Measurements from ENCODE around the gene LRRC3C. TPM values are rescaled to one million over a fixed set of nuclear protein-coding genes. Genes with fewer than 3 reads are reported as not detected.

The LRRC3C gene
- total RNA-seq, 1 experiment from 2014 or later: not detected

GRCh38 chr17:39908789-39909352 lies 18.7 kb upstream of the LRRC3C start:
- Histone ChIP-seq H3K9me3 (ENCODE audit: low read depth, low read length, poor library complexity, severe bottlenecking) (no peaks in the 10 kb centered on the region), H3K27me3 (replicated peaks; ENCODE audit: insufficient read depth, low read depth, low read length, poor library complexity) (no peaks in the 10 kb centered on the region), H3K27ac (ENCODE audit: low read depth, low read length, poor library complexity, severe bottlenecking) (no peak overlapping the region), H3K36me3 (ENCODE audit: insufficient read depth, low read length, poor library complexity, severe bottlenecking) (no peaks in the 10 kb centered on the region), H3K4me1 (ENCODE audit: insufficient read depth, low read length, poor library complexity, severe bottlenecking) (no peaks in the 10 kb centered on the region), H3K4me3 (ENCODE audit: low read depth, low read length, poor library complexity, severe bottlenecking) (no peak overlapping the region)
- intact Hi-C loops (cut with micrococcal nuclease; ENCODE audit: unreplicated experiment): no loop called here
- BruUV-seq (replicated peaks): no TSS peak
- ChIA-PET POLR2A (ENCODE audit: low non-redundant PET) (no interaction called here), CTCF (no interaction called here)
- TF ChIP-seq CTCF (conservative IDR thresholded peaks at IDR 0.05; ENCODE audit: low read depth, low read length) (no peak), EZH2 (IDR thresholded peaks at IDR 0.05; ENCODE audit: borderline replicate concordance, low read depth, low read length, poor library complexity, severe bottlenecking) (no peak)
- DNase-seq (ENCODE audit: low spot score): no peak

DNA sequence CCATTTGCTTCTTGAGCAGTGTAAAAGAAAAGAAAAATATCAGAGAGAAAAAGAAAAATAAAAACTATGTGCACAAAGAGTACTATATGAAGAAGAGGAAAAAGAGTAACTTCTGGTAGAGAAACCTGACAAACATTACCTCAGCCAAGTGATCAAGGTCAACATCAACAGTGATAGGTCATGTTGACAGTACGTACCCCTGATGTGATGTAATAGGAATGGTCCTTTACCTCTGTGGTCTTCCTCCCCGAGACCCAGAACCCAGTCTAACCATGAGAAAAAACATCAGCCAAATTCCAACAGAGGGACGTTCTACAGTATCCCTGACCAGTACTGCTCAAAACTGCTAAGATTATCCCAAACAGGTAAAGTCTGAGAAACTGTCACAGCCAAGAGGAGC lies 13.5 kb upstream of the LRRC3C start:
- TF ChIP-seq EZH2 (IDR thresholded peaks at IDR 0.05; ENCODE audit: borderline replicate concordance, low read depth, low read length, poor library complexity, severe bottlenecking) (no peak), CTCF (conservative IDR thresholded peaks at IDR 0.05; ENCODE audit: low read depth, low read length) (no peak)
- intact Hi-C loops (cut with micrococcal nuclease; ENCODE audit: unreplicated experiment): no loop called here
- BruUV-seq (replicated peaks): no TSS peak
- H3K27ac ChIP-seq (ENCODE audit: low read depth, low read length, poor library complexity, severe bottlenecking): no peak overlapping the region
- POLR2A ChIA-PET (ENCODE audit: low non-redundant PET): no interaction called here
- DNase-seq (ENCODE audit: low spot score): no peak
- H3K27me3 ChIP-seq (replicated peaks; ENCODE audit: insufficient read depth, low read depth, low read length, poor library complexity): no peaks in the 10 kb centered on the region
- no peak overlapping the region for H3K4me3 ChIP-seq (ENCODE audit: low read depth, low read length, poor library complexity, severe bottlenecking)
- CTCF ChIA-PET: no interaction called here
- H3K36me3 ChIP-seq (ENCODE audit: insufficient read depth, low read length, poor library complexity, severe bottlenecking): no peaks in the 10 kb centered on the region
- H3K4me1 ChIP-seq (ENCODE audit: insufficient read depth, low read length, poor library complexity, severe bottlenecking): no peaks in the 10 kb centered on the region
- no peaks in the 10 kb centered on the region for H3K9me3 ChIP-seq (ENCODE audit: low read depth, low read length, poor library complexity, severe bottlenecking)

DNA sequence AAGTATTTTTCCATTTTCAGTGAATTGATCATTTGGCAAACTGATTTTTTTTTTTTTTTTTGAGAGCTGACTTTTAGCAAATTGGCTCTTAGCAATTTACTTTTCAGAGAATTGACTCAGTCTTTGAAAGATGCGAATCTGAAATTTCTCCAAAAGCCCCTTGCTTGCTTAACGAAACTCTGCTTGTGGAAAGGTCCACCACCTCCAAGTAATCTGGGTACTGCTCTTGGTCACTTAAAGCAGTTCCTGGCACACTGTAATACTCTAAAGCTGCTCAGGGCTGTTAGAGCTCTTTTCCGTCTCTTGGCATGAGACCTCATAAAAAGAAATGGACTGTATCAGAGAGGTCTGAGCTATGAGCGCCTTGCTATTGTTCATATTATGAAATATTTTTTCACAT lies 12.0 kb upstream of the LRRC3C start:
- CTCF ChIA-PET: no interaction called here
- no peaks in the 10 kb centered on the region for H3K27me3 ChIP-seq (replicated peaks; ENCODE audit: insufficient read depth, low read depth, low read length, poor library complexity)
- no peak overlapping the region for H3K27ac ChIP-seq (ENCODE audit: low read depth, low read length, poor library complexity, severe bottlenecking)
- no peaks in the 10 kb centered on the region for H3K4me1 ChIP-seq (ENCODE audit: insufficient read depth, low read length, poor library complexity, severe bottlenecking)
- no peak overlapping the region for H3K4me3 ChIP-seq (ENCODE audit: low read depth, low read length, poor library complexity, severe bottlenecking)
- no TSS peak for BruUV-seq (replicated peaks)
- no peak for DNase-seq (ENCODE audit: low spot score)
- POLR2A ChIA-PET (ENCODE audit: low non-redundant PET): no interaction called here
- no peaks in the 10 kb centered on the region for H3K9me3 ChIP-seq (ENCODE audit: low read depth, low read length, poor library complexity, severe bottlenecking)
- no peaks in the 10 kb centered on the region for H3K36me3 ChIP-seq (ENCODE audit: insufficient read depth, low read length, poor library complexity, severe bottlenecking)
- no peak for TF ChIP-seq EZH2 (IDR thresholded peaks at IDR 0.05; ENCODE audit: borderline replicate concordance, low read depth, low read length, poor library complexity, severe bottlenecking)
- no peak for TF ChIP-seq CTCF (conservative IDR thresholded peaks at IDR 0.05; ENCODE audit: low read depth, low read length)
- intact Hi-C loops (cut with micrococcal nuclease; ENCODE audit: unreplicated experiment): no loop called here

All from A673 (cell line).